HEK293 (cell line): ENCODE results near the gene TBX6.
A peak's percentile ranks its signal among the peaks of the same experiment; 100 is the strongest.
"Not testable (repeated sequence)": the region's sequence is repeated elsewhere in the genome, so short reads cannot be mapped to it uniquely, and the experiment has no call there.

Experiments used
- CTCF ChIA-PET: fragments of 350-600 bp; formaldehyde crosslinking; extraction: SDS; loops from one replicate; lab custom pipeline; 2021; ENCODE audit warnings: antibody characterized with exemption; lab: Yijun Ruan, JAX
- POLR2A ChIA-PET: fragments of 300-600 bp; formaldehyde crosslinking; extraction: SDS; loops from one replicate; lab custom pipeline; 2020; ENCODE audit warnings: antibody characterized with exemption, inconsistent platforms; lab: Yijun Ruan, JAX
- H3K27ac ChIP-seq: fragments of 200-500 bp; sonication (Bioruptor generic); 2 replicates; pipeline ENCODE4 v1.5.1; 2014; ENCODE audit warnings: low read depth, low read length, control low read depth, inconsistent platforms; ENCODE audit errors: extremely low read depth
- H3K36me3 ChIP-seq, 2 experiments: fragments of 200-500 bp in 1 of 2; sonication (Bioruptor generic) in 1 of 2; 1 replicate in 1 of 2; 2 replicates in 1 of 2; pipeline ENCODE4 v1.5.1; 2014 to 2017; ENCODE audit warnings: inconsistent platforms in 2 of 2, low read length in 2 of 2; ENCODE audit not compliant: control insufficient read depth in 2 of 2, insufficient read depth in 1 of 2
- H3K4me1 ChIP-seq: fragments of 200-500 bp; sonication (Bioruptor generic); 2 replicates; pipeline ENCODE4 v1.5.1; 2014; ENCODE audit warnings: mild to moderate bottlenecking, low read length, inconsistent platforms; ENCODE audit not compliant: control insufficient read depth, insufficient read depth
- H3K4me3 ChIP-seq: 2 replicates; pipeline ENCODE4 v1.5.1; 2011; ENCODE audit warnings: low read depth, mild to moderate bottlenecking, control low read depth, low read length, moderate library complexity
- H3K9me3 ChIP-seq: fragments of 200-500 bp; sonication (Bioruptor generic); 2 replicates; pipeline ENCODE4 v1.5.1; 2014; ENCODE audit warnings: low read depth, low read length, inconsistent platforms; ENCODE audit not compliant: control insufficient read depth, insufficient read depth
- HOXD13 ChIP-seq: sonication (generic); formaldehyde crosslinking; IDR thresholded peaks from 2 replicates; pipeline ENCODE4 v1.8.0; 2022; ENCODE audit warnings: missing genetic modification reagents, borderline replicate concordance
- ZBTB20 ChIP-seq: fragments of 450-650 bp; formaldehyde crosslinking; IDR thresholded peaks from 2 replicates; pipeline ENCODE4 v1.5.1; 2016; ENCODE audit warnings: missing biosample characterization, missing genetic modification characterization
- ZNF121 ChIP-seq: fragments of 450-650 bp; formaldehyde crosslinking; IDR thresholded peaks from 2 replicates; pipeline ENCODE4 v1.5.1; 2016; ENCODE audit warnings: missing biosample characterization, missing genetic modification characterization

TBX6 gene

DNA sequence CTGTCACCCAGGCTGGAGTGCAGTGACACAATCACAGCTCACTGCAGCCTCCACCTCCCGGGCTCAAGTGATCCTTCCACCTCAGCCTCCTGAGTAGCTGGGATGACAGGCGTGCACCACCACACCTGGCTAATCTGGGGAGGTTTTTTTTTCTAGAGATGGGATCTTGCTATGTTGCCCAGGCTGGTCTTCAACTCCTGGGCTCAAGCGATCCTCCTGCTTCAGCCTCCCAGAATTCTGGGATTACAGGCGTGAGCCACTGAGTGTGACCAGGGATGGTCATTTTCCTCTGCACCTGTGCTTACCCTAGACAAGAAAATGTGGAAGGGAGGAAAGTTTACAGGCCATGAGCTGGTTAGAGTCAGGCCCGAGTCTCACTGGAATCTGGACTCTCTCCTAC, 51.0 kb downstream of the TBX6 start:
- not testable (repeated sequence) for H3K4me3 ChIP-seq, H3K4me1 ChIP-seq, H3K27ac ChIP-seq, H3K9me3 ChIP-seq, H3K36me3 ChIP-seq
- ChIA-PET CTCF (interaction anchor here (0.8 to 2.4 kb wide), 4 partner anchors 8 to 389 kb away, joined by 3 to 17 read pairs (median 4); partner anchors contain the start of genes DCTPP1 and TBX6), POLR2A (interaction anchor here (0.6 kb wide), 1 partner anchor 95 kb away, joined by 3 read pairs; no protein-coding TSS in a partner anchor)
- TF ChIP-seq ZNF121 (tag by site-specific recombination) = peak; percentile 81

DNA sequence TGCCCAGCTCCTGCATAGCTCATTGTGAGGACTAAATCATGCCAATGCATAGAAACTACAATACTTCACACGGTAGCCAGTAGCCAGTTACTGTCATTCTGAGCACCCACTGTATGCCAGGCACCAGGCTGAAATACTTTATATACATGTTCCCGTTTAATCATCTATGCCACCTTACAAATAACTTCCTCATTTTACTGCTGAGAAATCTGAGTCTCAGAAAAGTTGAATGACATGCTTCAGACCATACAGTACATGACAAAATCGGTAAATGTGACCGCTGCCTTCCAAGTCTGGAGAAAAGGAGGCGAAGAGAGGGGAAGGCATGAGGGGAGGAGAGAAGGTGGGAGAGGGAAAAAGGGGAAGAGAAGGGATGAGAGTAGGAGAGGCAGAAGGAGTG, 51.5 kb downstream of the TBX6 start:
- Histone ChIP-seq H3K4me1 (no peaks in the 10 kb centered on the region), H3K4me3 (no peak overlapping the region), H3K27ac (no peak overlapping the region), H3K36me3 (no peaks in the 10 kb centered on the region), H3K9me3 (no peaks in the 10 kb centered on the region)
- ChIA-PET POLR2A (interaction anchor here (0.6 kb wide), 1 partner anchor 94 kb away, joined by 3 read pairs; no protein-coding TSS in a partner anchor), CTCF (interaction anchor here (0.6 to 2.4 kb wide), 8 partner anchors 8 to 589 kb away, joined by 3 to 17 read pairs (median 3); no protein-coding TSS in a partner anchor)
- TF ChIP-seq ZBTB20 = peak; percentile 55; the same call in 1 of the 2 replicates
- no peak for TF ChIP-seq HOXD13 (CRISPR knock-in tag)
